GM11168 (cell line): Measurements from ENCODE around the gene ADGRA1.
"Not testable (repeated sequence)": the region's sequence is repeated elsewhere in the genome, so short reads cannot be mapped to it uniquely, and the experiment has no call there.

Experiments
- in situ Hi-C: fragments of 300-500 bp; cut with MboI; formaldehyde crosslinking; loops from one replicate; pipeline ENCODE4 v1.12.0; 2022; ENCODE audit warnings: low sequenced_read_pairs; ENCODE audit not compliant: unreplicated experiment

Gene ADGRA1

GRCh38 chr10:133137486-133138145 is 49.9 kb downstream of the ADGRA1 start:
- in situ Hi-C loops, result not testable (repeated sequence)

- in situ Hi-C loops, result loop anchor here (5.0 to 10.0 kb wide), 2 partner anchors 95 to 168 kb away; partner anchors contain the start of genes TUBGCP2, UTF1, VENTX and ZNF511
Observed at GRCh38 chr10:133139551-133140065, 51.9 kb downstream of the ADGRA1 start.

- in situ Hi-C loops, result loop anchor here (5.0 to 10.0 kb wide), 2 partner anchors 94 to 167 kb away; partner anchors contain the start of genes TUBGCP2, UTF1, VENTX and ZNF511
Observed at GRCh38 chr10:133140417-133141143, 52.9 kb downstream of the ADGRA1 start.

- in situ Hi-C loops, result loop anchor here (5.0 to 10.0 kb wide), 2 partner anchors 93 to 166 kb away; partner anchors contain the start of genes TUBGCP2, UTF1, VENTX and ZNF511
Observed at GRCh38 chr10:133141144-133141957, 53.6 kb downstream of the ADGRA1 start.

- in situ Hi-C loops, result loop anchor here (5.0 to 10.0 kb wide), 2 partner anchors 93 to 165 kb away; partner anchors contain the start of genes TUBGCP2, UTF1, VENTX and ZNF511
Observed at GRCh38 chr10:133141958-133142340, 54.2 kb downstream of the ADGRA1 start.

GRCh38 chr10:133142523-133143199 is 54.9 kb downstream of the ADGRA1 start:
- in situ Hi-C loops, result loop anchor here (5.0 to 10.0 kb wide), 2 partner anchors 92 to 165 kb away; partner anchors contain the start of genes TUBGCP2, UTF1, VENTX and ZNF511

- in situ Hi-C loops, result loop anchor here (5.0 to 10.0 kb wide), 2 partner anchors 92 to 164 kb away; partner anchors contain the start of genes TUBGCP2, UTF1, VENTX and ZNF511
Observed at GRCh38 chr10:133143200-133143533, 55.4 kb downstream of the ADGRA1 start.

GRCh38 chr10:133143546-133143945 is 55.8 kb downstream of the ADGRA1 start:
- in situ Hi-C loops, result loop anchor here (5.0 to 10.0 kb wide), 2 partner anchors 91 to 164 kb away; partner anchors contain the start of genes TUBGCP2, UTF1, VENTX and ZNF511

GRCh38 chr10:133144771-133145170 is 57.0 kb downstream of the ADGRA1 start:
- in situ Hi-C loops, result loop anchor here (5.0 to 10.0 kb wide), 2 partner anchors 90 to 163 kb away; partner anchors contain the start of genes TUBGCP2, UTF1, VENTX and ZNF511

GRCh38 chr10:133150226-133150625 is 62.5 kb downstream of the ADGRA1 start:
- in situ Hi-C loops, result no loop called here

- in situ Hi-C loops, result no loop called here
Observed at GRCh38 chr10:133150656-133151055, 62.9 kb downstream of the ADGRA1 start.

- in situ Hi-C loops, result not testable (repeated sequence)
Observed at GRCh38 chr10:133151071-133151470, 63.3 kb downstream of the ADGRA1 start.

GRCh38 chr10:133151543-133151972 is 63.8 kb downstream of the ADGRA1 start:
- in situ Hi-C loops, result no loop called here

- in situ Hi-C loops, result no loop called here
Observed at GRCh38 chr10:133154411-133154810, 66.7 kb downstream of the ADGRA1 start.

- in situ Hi-C loops, result no loop called here
Observed at GRCh38 chr10:133154996-133155778, 67.5 kb downstream of the ADGRA1 start.

GRCh38 chr10:133156674-133157579 is 69.2 kb downstream of the ADGRA1 start:
- in situ Hi-C loops, result no loop called here

- in situ Hi-C loops, result no loop called here
Observed at GRCh38 chr10:133157662-133158436, 70.1 kb downstream of the ADGRA1 start.
